Measurements from ENCODE around the gene PRND. TPM values are rescaled to one million over a fixed set of nuclear protein-coding genes. Genes with fewer than 3 reads are reported as not detected.
"Not testable (repeated sequence)": the region's sequence is repeated elsewhere in the genome, so short reads cannot be mapped to it uniquely, and the experiment has no call there.

The PRND gene
- total RNA-seq, 1 donor from 2014 or later = not detected

DNA sequence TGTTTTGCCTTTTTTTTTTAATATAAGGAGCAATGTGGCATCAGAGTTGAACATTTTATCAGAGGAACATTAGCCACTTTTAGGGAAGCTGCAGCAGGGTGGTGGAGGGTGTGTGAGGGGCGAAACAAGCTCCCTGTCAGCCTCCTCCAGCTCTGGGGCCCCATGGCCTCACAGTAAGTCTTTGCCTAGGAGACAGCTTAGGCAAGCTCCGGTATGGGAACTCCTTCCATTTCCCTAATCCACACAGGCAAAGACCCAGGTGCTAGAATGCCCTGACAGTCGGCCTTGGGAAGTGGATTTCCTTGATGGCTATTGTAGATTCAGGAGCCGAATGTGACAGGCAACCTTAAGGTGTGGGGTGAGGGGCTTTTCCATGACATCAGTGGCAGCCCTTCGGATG, 862 bp downstream of the PRND start:
- TF ChIP-seq, protein P1, sequence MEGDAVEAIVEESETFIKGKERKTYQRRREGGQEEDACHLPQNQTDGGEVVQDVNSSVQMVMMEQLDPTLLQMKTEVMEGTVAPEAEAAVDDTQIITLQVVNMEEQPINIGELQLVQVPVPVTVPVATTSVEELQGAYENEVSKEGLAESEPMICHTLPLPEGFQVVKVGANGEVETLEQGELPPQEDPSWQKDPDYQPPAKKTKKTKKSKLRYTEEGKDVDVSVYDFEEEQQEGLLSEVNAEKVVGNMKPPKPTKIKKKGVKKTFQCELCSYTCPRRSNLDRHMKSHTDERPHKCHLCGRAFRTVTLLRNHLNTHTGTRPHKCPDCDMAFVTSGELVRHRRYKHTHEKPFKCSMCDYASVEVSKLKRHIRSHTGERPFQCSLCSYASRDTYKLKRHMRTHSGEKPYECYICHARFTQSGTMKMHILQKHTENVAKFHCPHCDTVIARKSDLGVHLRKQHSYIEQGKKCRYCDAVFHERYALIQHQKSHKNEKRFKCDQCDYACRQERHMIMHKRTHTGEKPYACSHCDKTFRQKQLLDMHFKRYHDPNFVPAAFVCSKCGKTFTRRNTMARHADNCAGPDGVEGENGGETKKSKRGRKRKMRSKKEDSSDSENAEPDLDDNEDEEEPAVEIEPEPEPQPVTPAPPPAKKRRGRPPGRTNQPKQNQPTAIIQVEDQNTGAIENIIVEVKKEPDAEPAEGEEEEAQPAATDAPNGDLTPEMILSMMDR (IDR thresholded peaks at IDR 0.05) = no peak
- no peak overlapping the region for H3K4me3 ChIP-seq
- no peaks in the 10 kb centered on the region for H3K9me3 ChIP-seq
- no peaks in the 10 kb centered on the region for H3K36me3 ChIP-seq
- DNase-seq (ENCODE audit: low spot score in 2 of 2) = no peak
- H3K27ac ChIP-seq = no peak overlapping the region
- no peaks in the 10 kb centered on the region for H3K4me1 ChIP-seq
- intact Hi-C loops (cut with DNase I) = no loop called here
- no peaks in the 10 kb centered on the region for H3K27me3 ChIP-seq

DNA sequence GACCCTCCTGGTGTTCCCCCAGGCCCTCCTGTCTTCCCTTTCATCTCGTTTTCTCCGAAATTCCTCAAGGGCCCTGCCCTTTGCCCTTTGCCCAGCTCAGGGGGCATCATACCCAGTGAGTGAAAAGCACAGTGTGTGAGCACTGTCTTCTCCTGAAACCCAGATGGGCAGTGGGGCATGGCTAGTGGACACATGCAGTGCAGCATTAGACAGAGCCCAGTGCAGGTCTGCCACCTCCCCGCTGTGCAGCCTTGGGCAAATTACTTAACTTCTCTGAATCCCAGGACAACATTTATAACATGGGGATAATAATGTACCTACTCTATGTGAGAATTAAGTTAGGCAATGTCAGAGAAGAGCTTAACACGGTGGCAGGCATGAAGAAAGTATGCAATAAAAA, 1.3 kb downstream of the PRND start:
- H3K4me1 ChIP-seq = no peaks in the 10 kb centered on the region
- no peaks in the 10 kb centered on the region for H3K36me3 ChIP-seq
- no peaks in the 10 kb centered on the region for H3K27me3 ChIP-seq
- H3K9me3 ChIP-seq = no peaks in the 10 kb centered on the region
- TF ChIP-seq, protein P1 (IDR thresholded peaks at IDR 0.05) = no peak
- no peak overlapping the region for H3K4me3 ChIP-seq
- intact Hi-C loops (cut with DNase I) = no loop called here
- no peak overlapping the region for H3K27ac ChIP-seq
- no peak for DNase-seq (ENCODE audit: low spot score in 2 of 2)

DNA sequence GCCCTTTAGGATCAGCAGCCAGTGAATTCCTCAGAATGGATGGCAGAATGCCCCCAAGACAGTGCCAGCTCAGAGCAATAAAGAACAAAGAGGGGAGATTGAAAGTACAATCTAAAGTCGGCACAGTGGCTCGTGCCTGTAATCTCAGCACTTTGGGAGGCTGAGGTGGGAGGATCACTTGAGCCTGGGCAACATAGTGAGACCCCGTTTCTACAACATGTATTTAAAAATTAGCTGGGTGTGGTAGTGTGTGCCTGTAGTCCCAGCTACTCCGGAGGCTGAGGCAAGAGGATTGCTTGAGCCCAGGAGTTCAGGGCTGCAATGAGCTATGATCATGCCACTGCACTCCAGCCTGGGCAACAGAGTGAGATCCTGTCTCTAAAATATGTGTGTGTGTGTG, 1.8 kb downstream of the PRND start:
- H3K9me3 ChIP-seq; H3K27me3 ChIP-seq; H3K4me1 ChIP-seq; DNase-seq (ENCODE audit: low spot score in 2 of 2); H3K27ac ChIP-seq; H3K36me3 ChIP-seq; intact Hi-C loops (cut with DNase I); H3K4me3 ChIP-seq: not testable (repeated sequence)

DNA sequence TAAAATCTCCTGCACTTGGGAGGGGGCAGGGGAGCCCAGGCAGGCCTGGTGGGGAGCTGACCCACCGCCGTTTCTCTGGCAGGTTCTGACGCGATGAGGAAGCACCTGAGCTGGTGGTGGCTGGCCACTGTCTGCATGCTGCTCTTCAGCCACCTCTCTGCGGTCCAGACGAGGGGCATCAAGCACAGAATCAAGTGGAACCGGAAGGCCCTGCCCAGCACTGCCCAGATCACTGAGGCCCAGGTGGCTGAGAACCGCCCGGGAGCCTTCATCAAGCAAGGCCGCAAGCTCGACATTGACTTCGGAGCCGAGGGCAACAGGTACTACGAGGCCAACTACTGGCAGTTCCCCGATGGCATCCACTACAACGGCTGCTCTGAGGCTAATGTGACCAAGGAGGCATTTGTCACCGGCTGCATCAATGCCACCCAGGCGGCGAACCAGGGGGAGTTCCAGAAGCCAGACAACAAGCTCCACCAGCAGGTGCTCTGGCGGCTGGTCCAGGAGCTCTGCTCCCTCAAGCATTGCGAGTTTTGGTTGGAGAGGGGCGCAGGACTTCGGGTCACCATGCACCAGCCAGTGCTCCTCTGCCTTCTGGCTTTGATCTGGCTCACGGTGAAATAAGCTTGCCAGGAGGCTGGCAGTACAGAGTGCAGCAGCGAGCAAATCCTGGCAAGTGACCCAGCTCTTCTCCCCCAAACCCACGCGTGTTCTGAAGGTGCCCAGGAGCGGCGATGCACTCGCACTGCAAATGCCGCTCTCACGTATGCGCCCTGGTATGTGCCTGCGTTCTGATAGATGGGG, 3.0 kb downstream of the PRND start:
- Histone ChIP-seq H3K27ac (no peak overlapping the region), H3K36me3 (no peaks in the 10 kb centered on the region), H3K4me1 (no peaks in the 10 kb centered on the region), H3K4me3 (no peak overlapping the region), H3K9me3 (no peaks in the 10 kb centered on the region), H3K27me3 (no peaks in the 10 kb centered on the region)
- intact Hi-C loops (cut with DNase I) = no loop called here
- DNase-seq (ENCODE audit: low spot score in 2 of 2) = peak in 1 of 2 donors; percentile 56
- TF ChIP-seq, protein P1 (IDR thresholded peaks at IDR 0.05) = no peak

DNA sequence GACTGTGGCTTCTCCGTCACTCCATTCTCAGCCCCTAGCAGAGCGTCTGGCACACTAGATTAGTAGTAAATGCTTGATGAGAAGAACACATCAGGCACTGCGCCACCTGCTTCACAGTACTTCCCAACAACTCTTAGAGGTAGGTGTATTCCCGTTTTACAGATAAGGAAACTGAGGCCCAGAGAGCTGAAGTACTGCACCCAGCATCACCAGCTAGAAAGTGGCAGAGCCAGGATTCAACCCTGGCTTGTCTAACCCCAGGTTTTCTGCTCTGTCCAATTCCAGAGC, 3.5 kb downstream of the PRND start:
- Histone ChIP-seq H3K36me3 (no peaks in the 10 kb centered on the region), H3K27ac (no peak overlapping the region), H3K4me1 (no peaks in the 10 kb centered on the region), H3K9me3 (no peaks in the 10 kb centered on the region), H3K4me3 (no peak overlapping the region), H3K27me3 (no peaks in the 10 kb centered on the region)
- TF ChIP-seq, protein P1 (IDR thresholded peaks at IDR 0.05) = no peak
- intact Hi-C loops (cut with DNase I) = no loop called here
- no peak for DNase-seq (ENCODE audit: low spot score in 2 of 2)

DNA sequence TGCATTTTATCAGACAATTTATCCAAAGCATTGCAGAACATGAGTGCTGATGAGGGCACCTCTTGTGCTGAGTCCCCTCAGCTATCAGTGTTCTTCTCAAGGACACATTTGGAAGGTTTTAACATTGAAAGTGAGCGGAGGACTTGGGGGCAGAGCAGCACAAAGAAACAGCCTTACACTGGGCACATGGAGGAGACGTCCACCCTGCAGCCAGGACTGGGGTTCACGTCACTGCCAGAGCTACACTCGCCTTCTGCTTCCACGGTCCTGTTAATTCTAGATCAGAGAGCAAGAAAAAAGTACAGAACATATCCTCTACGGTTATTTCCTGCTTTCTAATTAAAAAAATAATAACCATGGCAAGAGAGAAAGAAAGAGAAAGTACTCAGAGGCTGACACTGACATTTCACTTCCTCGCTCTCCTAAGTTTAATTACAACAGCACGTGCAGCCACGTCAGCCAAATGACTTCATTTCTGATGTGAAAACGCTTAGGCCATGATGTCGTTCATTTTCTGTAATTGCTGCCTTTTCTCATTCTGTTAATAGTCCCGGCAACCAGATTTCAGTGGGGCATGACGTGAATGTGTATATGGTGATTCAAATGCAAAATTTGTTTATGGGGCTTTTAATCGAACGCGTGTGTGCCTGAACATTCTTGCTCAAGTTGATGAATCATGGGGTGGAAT, 5.1 kb downstream of the PRND start:
- H3K4me1 ChIP-seq = no peaks in the 10 kb centered on the region
- intact Hi-C loops (cut with DNase I) = no loop called here
- H3K4me3 ChIP-seq = peak overlapping the region in 1 of 2 donors; percentile 5
- no peaks in the 10 kb centered on the region for H3K36me3 ChIP-seq
- TF ChIP-seq, protein P1 (IDR thresholded peaks at IDR 0.05) = no peak
- no peak overlapping the region for H3K27ac ChIP-seq
- no peaks in the 10 kb centered on the region for H3K9me3 ChIP-seq
- no peak for DNase-seq (ENCODE audit: low spot score in 2 of 2)
- H3K27me3 ChIP-seq = no peaks in the 10 kb centered on the region

All from ascending aorta (tissue), 2 donors.